Measurements from ENCODE around the gene ABO. TPM values are rescaled to one million over a fixed set of nuclear protein-coding genes. Genes with fewer than 3 reads are reported as not detected.
"Not testable (repeated sequence)": the region's sequence is repeated elsewhere in the genome, so short reads cannot be mapped to it uniquely, and the experiment has no call there.

ABO gene
- 0.48 TPM for total RNA-seq (ENCODE audit: insufficient read depth, low replicate concordance)

DNA sequence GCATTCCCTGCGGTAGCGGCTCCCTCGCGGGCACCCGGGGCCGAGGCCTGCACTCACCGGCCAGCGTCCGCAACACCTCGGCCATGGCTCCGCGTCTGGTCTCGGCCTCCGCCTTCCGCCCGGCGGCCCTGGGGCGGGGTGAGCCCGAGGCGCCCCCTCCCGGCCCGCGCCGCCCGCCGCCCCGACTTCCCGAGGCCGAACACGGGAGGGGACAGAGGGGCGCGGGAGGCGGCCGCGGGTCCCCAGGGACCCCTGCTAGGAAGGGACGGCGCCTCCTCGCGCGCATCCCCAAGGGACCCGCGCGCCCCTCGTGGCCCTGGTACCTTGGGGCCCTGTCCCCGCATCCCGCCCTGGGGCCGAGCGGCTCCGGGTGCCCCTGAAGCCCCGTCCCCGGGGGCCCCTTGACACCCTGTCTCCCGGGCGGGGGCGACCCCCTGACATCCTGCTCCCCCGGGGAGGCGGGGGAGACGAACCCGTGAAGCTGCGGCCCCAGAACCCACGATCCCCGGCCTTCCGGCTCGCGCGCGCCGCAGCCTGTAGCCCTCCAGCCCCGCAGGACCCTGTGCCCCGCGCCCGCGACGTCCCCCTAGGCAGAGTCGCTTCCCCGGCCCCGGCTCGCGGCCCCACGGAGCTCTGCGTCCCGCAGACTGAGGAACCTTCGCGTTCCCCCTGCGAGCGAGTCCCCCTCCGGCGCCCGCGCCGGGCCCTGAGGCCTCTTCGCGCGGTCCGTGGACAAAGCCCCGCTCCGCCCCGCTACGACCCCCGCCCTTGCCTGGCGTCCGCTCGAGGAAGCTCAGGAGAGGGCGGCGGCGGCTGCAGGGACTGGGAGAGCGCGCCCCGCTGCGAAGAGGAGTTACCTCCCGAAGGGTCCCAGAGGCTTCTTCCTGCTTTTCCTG, at the start of gene ABO:
TSS of gene ABO (minus strand) at position 97 of the 896 bp plus-strand sequence.
- DNase-seq (ENCODE audit: low spot score) = peak; percentile 44

DNA sequence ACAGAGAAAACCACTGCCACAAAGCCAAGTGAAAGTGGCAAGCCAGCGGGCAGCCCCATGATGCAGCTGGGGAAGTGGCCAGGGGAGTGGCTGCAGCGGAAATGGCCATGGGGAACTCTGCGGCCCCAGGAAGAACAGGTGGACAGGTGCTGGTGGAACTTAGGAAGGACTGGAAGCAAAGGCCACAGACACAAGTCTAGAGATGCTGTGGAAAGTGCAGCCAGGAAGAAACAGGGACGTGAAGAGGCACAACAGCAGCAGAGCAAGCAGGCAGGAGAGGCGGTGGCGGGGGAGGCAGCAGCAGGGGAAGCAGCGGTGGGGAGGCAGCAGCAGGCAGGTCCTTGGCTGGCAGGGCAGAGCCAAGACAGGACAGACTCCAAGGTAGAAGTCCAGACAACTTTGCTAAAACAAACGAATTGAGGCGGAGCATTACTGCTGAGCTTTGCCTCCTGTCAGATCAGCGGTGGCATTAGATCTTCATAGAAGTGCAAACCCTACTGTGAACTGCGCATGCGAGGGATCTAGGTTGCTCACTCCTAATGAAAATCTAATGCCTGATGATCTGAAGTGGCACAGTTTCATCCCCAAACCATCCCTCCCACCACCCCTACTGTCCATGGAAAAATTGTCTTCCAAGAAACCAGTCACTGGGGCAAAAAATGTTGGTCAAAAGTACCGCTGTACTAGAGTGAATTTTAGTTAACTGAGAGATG, 49.1 kb upstream of the ABO start:
- no peak for DNase-seq (ENCODE audit: low spot score)

GRCh38 chr9:133323211-133323610, 48.2 kb upstream of the ABO start:
- no peak for DNase-seq (ENCODE audit: low spot score)

DNA sequence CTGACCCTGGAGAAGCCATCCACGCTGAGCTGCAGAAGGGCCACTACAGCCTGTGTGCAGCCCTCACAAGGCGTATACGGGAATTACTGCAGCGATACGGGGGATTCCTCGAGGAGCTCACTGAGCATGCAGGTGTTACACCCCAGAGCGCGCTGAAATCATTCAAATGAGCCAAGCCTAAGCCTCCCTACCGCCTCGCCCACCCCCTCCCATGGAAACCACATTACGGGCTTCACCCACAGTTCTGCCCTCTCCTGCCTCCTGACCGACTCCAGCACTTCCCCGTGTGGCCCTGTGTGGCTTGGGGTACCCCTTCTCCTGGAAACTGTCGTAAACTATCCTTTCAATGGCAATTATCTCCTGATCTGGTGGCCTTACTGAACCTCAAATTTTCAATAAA, 47.7 kb upstream of the ABO start:
- DNase-seq (ENCODE audit: low spot score) = no peak

DNA sequence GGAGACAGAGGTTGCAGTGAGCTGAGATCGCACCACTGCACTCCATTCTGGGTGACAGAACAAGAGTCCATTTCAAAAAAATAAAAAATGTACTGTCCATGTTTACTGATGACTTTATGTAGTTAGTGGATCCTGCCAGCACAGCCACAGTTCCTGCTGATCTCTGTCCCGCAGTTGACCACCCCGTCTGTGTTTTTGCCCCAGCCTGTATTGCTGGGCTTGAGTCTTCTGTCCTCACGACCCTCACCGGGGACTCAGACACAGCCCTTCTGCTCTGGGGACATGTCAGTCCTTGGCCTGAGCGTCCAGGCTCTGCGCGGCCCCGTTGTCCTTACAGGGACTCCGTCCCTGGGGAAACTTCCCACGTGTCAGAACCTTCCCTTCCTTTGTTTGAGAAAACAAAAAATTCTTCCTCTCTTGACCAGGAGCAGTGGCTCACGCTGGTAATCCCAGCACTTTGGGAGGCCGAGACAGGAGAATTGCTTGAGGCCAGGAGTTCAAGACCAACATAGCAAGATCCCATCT, 46.5 kb upstream of the ABO start:
- no peak for DNase-seq (ENCODE audit: low spot score)

- DNase-seq (ENCODE audit: low spot score) = no peak
These were observed 45.5 kb upstream of the ABO start for GRCh38 chr9:133320421-133320881.

DNA sequence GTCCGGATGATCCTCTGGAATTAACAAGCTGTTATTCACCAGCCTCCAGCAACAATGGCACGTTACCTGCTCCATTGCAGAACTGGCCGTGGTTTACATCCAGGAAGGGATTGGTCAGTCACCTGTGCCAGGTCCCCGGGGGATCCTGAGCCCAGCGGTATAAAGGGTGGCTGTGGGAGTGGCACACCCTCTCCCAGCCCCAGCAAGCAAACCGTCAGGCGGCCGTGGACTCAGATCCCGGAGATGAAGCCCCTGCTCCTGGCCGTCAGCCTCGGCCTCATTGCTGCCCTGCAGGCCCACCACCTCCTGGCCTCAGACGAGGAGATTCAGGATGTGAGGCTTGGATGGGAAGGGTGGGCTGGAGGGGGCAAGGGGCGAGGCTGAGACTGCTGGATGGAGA, 42.5 kb upstream of the ABO start:
- DNase-seq (ENCODE audit: low spot score) = not testable (repeated sequence)

- no peak for DNase-seq (ENCODE audit: low spot score)
These were observed 41.0 kb upstream of the ABO start for GRCh38 chr9:133315997-133316396.

DNA sequence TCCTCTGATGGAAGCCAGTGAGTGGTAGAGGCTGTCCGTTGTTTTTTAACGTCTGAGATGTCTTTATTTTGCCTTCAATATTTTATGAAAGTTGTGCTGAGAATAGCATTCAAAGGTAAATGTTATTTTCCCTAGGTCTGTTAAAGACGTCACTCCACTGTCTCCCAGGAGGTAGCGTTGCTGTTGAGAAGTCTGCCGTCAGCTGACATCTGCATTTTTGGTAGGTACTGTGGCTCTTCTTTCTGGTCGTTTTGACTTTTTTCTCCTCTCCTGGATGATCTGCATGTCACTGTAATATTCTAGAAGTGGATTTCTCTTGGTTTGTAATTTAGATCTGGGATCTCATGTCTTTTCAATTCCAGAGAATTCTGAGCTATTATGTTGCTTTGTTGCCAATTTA, 34.6 kb upstream of the ABO start:
- no peak for DNase-seq (ENCODE audit: low spot score)

DNA sequence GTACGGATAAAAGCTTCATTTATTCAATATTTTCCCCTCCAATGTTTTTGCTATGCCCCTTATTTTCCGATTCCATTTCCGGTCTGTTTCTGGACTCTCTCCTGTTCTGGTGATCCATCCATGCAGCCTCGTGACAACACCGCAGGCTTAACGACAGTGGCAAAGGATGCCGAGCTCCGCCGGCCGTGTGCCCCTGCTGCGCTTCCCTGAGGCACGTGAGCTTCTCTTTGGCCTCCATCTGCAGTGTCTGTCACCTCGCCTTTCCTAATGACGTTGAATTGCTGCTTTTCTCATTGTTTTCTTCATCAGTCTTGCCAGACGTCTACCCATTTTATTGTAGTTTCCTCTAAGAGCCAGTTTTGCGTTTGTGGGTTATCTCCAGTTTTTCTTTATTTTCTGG, 32.3 kb upstream of the ABO start:
- no peak for DNase-seq (ENCODE audit: low spot score)

- DNase-seq (ENCODE audit: low spot score) = peak; percentile 15
These were observed 31.5 kb upstream of the ABO start for GRCh38 chr9:133306242-133307204.

- DNase-seq (ENCODE audit: low spot score) = no peak
These were observed 30.7 kb upstream of the ABO start for GRCh38 chr9:133305731-133306130.

DNA sequence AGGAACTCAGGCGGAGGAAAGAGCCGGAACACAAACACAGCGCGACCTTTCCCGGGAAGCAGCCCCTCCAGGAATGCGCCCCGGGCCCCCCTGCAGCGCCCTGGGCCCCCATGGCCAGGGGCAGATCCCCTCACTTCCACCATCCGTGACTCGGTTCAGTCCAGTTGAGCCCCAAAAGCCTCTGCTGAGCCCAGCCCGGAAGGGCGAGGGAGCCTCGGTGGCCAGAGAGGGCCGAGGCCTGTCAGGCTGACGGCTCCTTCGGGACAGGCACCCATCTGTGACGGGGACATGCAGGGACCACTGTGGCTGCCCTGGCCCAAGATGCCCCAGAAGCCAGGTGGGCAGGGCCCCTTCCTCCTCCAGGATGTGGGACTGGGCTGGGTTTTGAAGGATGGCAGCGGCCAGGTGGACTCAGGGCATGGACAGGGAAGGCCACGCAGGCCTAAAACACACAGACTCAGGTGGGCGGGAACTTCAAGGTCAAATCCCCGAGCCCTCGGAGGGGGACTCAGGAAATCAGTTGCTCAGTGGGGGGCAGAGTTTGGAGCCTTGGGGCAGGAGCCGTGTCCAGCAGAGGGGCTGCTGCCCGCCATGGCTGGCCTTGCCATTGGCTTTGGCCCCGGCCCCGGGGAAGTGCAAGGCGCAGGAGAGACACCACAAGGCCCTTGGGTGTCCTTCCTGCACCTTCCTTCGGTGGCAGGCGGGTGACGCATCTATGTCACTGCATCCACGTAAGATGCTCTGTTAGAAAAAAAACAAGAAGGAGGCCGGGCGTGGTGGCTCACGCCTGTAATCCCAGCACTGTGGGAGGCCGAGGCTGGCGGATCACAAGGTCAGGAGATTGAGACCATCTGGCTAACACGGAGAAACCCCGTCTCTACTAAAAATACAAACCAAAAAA, 29.7 kb upstream of the ABO start:
- no peak for DNase-seq (ENCODE audit: low spot score)

GRCh38 chr9:133304158-133304470, 29.1 kb upstream of the ABO start:
- peak; percentile 12 for DNase-seq (ENCODE audit: low spot score)

- no peak for DNase-seq (ENCODE audit: low spot score)
These were observed 28.5 kb upstream of the ABO start for GRCh38 chr9:133303266-133304157.

- DNase-seq (ENCODE audit: low spot score) = no peak
These were observed 26.5 kb upstream of the ABO start for GRCh38 chr9:133301253-133302230.

DNA sequence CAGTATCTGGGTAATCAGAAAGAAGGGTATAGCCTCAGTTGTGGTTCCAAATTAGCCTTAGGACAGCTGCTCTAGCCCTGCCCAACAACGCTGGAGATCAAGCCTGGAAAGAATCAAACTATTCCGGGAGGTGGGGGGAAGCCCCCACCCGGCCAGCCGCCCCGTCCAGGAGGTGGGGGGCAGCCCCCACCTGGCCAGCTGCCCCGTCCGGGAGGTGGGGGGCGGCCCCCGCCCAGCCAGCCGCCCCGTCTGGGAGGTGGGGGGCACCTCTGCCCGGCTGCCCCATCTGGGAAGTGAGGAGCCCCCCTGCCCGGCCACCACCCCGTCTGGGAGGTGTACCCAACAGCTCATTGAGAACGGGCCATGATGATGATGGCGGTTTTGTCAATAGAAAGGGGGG, 25.0 kb upstream of the ABO start:
- DNase-seq (ENCODE audit: low spot score) = not testable (repeated sequence)

- DNase-seq (ENCODE audit: low spot score) = no peak
These were observed 19.3 kb upstream of the ABO start for GRCh38 chr9:133294257-133294656.

All from umbilical cord (tissue), 2 donors.